ENCODE results near the gene SESN3. TPM values are rescaled to one million over a fixed set of nuclear protein-coding genes. Genes with fewer than 3 reads are reported as not detected.

The SESN3 gene
- polyA plus RNA-seq, 1 donor from 2014 or later: 11.1 TPM

- Histone ChIP-seq H3F3A (ENCODE audit: insufficient read depth, low read length, poor library complexity, severe bottlenecking) (no peaks in the 10 kb centered on the region), H3K4me2 (ENCODE audit: low read length) (no peak overlapping the region), H3K9me2 (ENCODE audit: insufficient read depth, low read length) (no peaks in the 10 kb centered on the region), H3K9me3 (ENCODE audit: low read length) (no peaks in the 10 kb centered on the region), H3K79me2 (replicated peaks; ENCODE audit: insufficient read depth, low read length) (no peaks in the 10 kb centered on the region), H3K9ac (ENCODE audit: low read length) (no peak overlapping the region), H3K36me3 (ENCODE audit: insufficient read depth, low read length) (no peaks in the 10 kb centered on the region), H3K27me3 (ENCODE audit: insufficient read depth, low read depth, low read length) (no peaks in the 10 kb centered on the region), H3K27ac (ENCODE audit: low read length) (no peak overlapping the region), H2AFZ (ENCODE audit: low read depth, low read length) (no peak overlapping the region), H4K20me1 (ENCODE audit: insufficient read depth) (no peaks in the 10 kb centered on the region), H3K4me3 (ENCODE audit: low read length) (no peak overlapping the region)
- TF ChIP-seq TAF1 (IDR thresholded peaks at IDR 0.05; ENCODE audit: low read depth): no peak
- no peak for TF ChIP-seq RAD21 (conservative IDR thresholded peaks at IDR 0.05)
- TF ChIP-seq EP300 (conservative IDR thresholded peaks at IDR 0.05; ENCODE audit: poor library complexity, severe bottlenecking): no peak
- no peak for TF ChIP-seq MXI1 (conservative IDR thresholded peaks at IDR 0.05; ENCODE audit: poor library complexity, severe bottlenecking)
- no peak for TF ChIP-seq EZH2 (IDR thresholded peaks at IDR 0.05; ENCODE audit: borderline replicate concordance, insufficient read depth, low read length, poor library complexity, severe bottlenecking)
These were observed 65.4 kb downstream of the SESN3 start for GRCh38 chr11:95165638-95166037.

GRCh38 chr11:95163106-95163505 is 67.9 kb downstream of the SESN3 start:
- H3K36me3 ChIP-seq (ENCODE audit: insufficient read depth, low read length): no peaks in the 10 kb centered on the region

GRCh38 chr11:95161248-95161647 is 69.8 kb downstream of the SESN3 start:
- H4K20me1 ChIP-seq (ENCODE audit: insufficient read depth): no peaks in the 10 kb centered on the region
- no peak for TF ChIP-seq SMC3 (conservative IDR thresholded peaks at IDR 0.05; ENCODE audit: poor library complexity)
- TF ChIP-seq MXI1 (conservative IDR thresholded peaks at IDR 0.05; ENCODE audit: poor library complexity, severe bottlenecking): no peak
- TF ChIP-seq TAF1 (IDR thresholded peaks at IDR 0.05; ENCODE audit: low read depth): no peak
- no peak for TF ChIP-seq RAD21 (conservative IDR thresholded peaks at IDR 0.05)
- TF ChIP-seq POLR2AphosphoS5 (IDR thresholded peaks at IDR 0.05): no peak
- TF ChIP-seq REST (IDR thresholded peaks at IDR 0.05; ENCODE audit: borderline replicate concordance): no peak
- no peak for TF ChIP-seq EZH2 (IDR thresholded peaks at IDR 0.05; ENCODE audit: borderline replicate concordance, insufficient read depth, low read length, poor library complexity, severe bottlenecking)
- no peak for TF ChIP-seq EP300 (conservative IDR thresholded peaks at IDR 0.05; ENCODE audit: poor library complexity, severe bottlenecking)
- no peaks in the 10 kb centered on the region for H3K36me3 ChIP-seq (ENCODE audit: insufficient read depth, low read length)
- H3K9me3 ChIP-seq (ENCODE audit: low read length): no peaks in the 10 kb centered on the region
- no peaks in the 10 kb centered on the region for H3K9me2 ChIP-seq (ENCODE audit: insufficient read depth, low read length)
- H3K27ac ChIP-seq (ENCODE audit: low read length): no peak overlapping the region
- H3K4me2 ChIP-seq (ENCODE audit: low read length): no peak overlapping the region
- no peak overlapping the region for H3K9ac ChIP-seq (ENCODE audit: low read length)
- H3K79me2 ChIP-seq (replicated peaks; ENCODE audit: insufficient read depth, low read length): no peaks in the 10 kb centered on the region
- H3K4me3 ChIP-seq (ENCODE audit: low read length): no peak overlapping the region
- H3K27me3 ChIP-seq (ENCODE audit: insufficient read depth, low read depth, low read length): no peaks in the 10 kb centered on the region
- H3F3A ChIP-seq (ENCODE audit: insufficient read depth, low read length, poor library complexity, severe bottlenecking): no peaks in the 10 kb centered on the region
- H2AFZ ChIP-seq (ENCODE audit: low read depth, low read length): no peak overlapping the region

More at GRCh38 chr11:95163106-95163505, 67.9 kb downstream of the SESN3 start:
- no peak overlapping the region for H3K4me2 ChIP-seq (ENCODE audit: low read length)
- H3K4me3 ChIP-seq (ENCODE audit: low read length): no peak overlapping the region
- H3K9ac ChIP-seq (ENCODE audit: low read length): no peak overlapping the region
- no peak overlapping the region for H2AFZ ChIP-seq (ENCODE audit: low read depth, low read length)
- H3K79me2 ChIP-seq (replicated peaks; ENCODE audit: insufficient read depth, low read length): no peaks in the 10 kb centered on the region
- no peaks in the 10 kb centered on the region for H4K20me1 ChIP-seq (ENCODE audit: insufficient read depth)
- H3K9me2 ChIP-seq (ENCODE audit: insufficient read depth, low read length): no peaks in the 10 kb centered on the region
- no peaks in the 10 kb centered on the region for H3F3A ChIP-seq (ENCODE audit: insufficient read depth, low read length, poor library complexity, severe bottlenecking)
- H3K27me3 ChIP-seq (ENCODE audit: insufficient read depth, low read depth, low read length): no peaks in the 10 kb centered on the region
- no peak overlapping the region for H3K27ac ChIP-seq (ENCODE audit: low read length)
- TF ChIP-seq RAD21 (conservative IDR thresholded peaks at IDR 0.05): no peak
- TF ChIP-seq MXI1 (conservative IDR thresholded peaks at IDR 0.05; ENCODE audit: poor library complexity, severe bottlenecking): no peak
- TF ChIP-seq SMC3 (conservative IDR thresholded peaks at IDR 0.05; ENCODE audit: poor library complexity): no peak
- TF ChIP-seq EZH2 (IDR thresholded peaks at IDR 0.05; ENCODE audit: borderline replicate concordance, insufficient read depth, low read length, poor library complexity, severe bottlenecking): no peak
- no peak for TF ChIP-seq POLR2AphosphoS5 (IDR thresholded peaks at IDR 0.05)
- TF ChIP-seq CTCF (IDR thresholded peaks at IDR 0.05; ENCODE audit: poor library complexity, severe bottlenecking): no peak
- no peak for TF ChIP-seq TAF1 (IDR thresholded peaks at IDR 0.05; ENCODE audit: low read depth)
- no peak for TF ChIP-seq EP300 (conservative IDR thresholded peaks at IDR 0.05; ENCODE audit: poor library complexity, severe bottlenecking)
- no peaks in the 10 kb centered on the region for H3K9me3 ChIP-seq (ENCODE audit: low read length)
